Neutrophil (primary cell): Measurements from ENCODE around the gene JPH3.

Experiments
- H3K27ac ChIP-seq: fragments of 200-600 bp; sonication (generic); 2 replicates; pipeline ENCODE4 v1.5.1; 2016; ENCODE audit warnings: mild to moderate bottlenecking, moderate library complexity
- H3K27me3 ChIP-seq: fragments of 200-600 bp; sonication (generic); 2 replicates; pipeline ENCODE4 v1.6.0; 2016; ENCODE audit warnings: mild to moderate bottlenecking
- H3K36me3 ChIP-seq: fragments of 200-600 bp; sonication (generic); 2 replicates; pipeline ENCODE4 v1.5.1; 2017
- H3K4me1 ChIP-seq, 2 experiments: fragments of 200-600 bp in 1 of 2; sonication (generic) in 1 of 2; 1 replicate in 1 of 2; 2 replicates in 1 of 2; pipeline versions ENCODE4 v1.5.1 to v1.6.1; 2013 to 2016; ENCODE audit warnings: low read depth in 1 of 2, low read length in 1 of 2, mild to moderate bottlenecking in 1 of 2, moderate library complexity in 1 of 2; ENCODE audit not compliant: control insufficient read depth in 1 of 2, insufficient read depth in 1 of 2
- H3K4me3 ChIP-seq, 2 experiments: fragments of 200-600 bp in 1 of 2; sonication (generic) in 1 of 2; 1 replicate in 1 of 2; 2 replicates in 1 of 2; pipeline ENCODE4 v1.5.1; 2013 to 2016; ENCODE audit warnings: low read depth in 1 of 2, low read length in 1 of 2, mild to moderate bottlenecking in 1 of 2, moderate library complexity in 1 of 2
- H3K9me3 ChIP-seq: fragments of 200-600 bp; sonication (generic); 2 replicates; pipeline ENCODE4 v1.5.1; 2016
- CTCF ChIP-seq: fragments of 200-600 bp; sonication (generic); IDR thresholded peaks from 2 replicates; pipeline ENCODE4 v1.5.1; 2016; ENCODE audit warnings: antibody characterized with exemption

Gene JPH3

GRCh38 chr16:87604634-87605111, 2.4 kb downstream of the JPH3 start:
- Histone ChIP-seq H3K36me3 (no peaks in the 10 kb centered on the region), H3K27ac (no peak overlapping the region), H3K4me1 (no peaks in the 10 kb centered on the region), H3K4me3 (no peak overlapping the region), H3K27me3 (peaks cover 91% of the 10 kb centered on the region), H3K9me3 (no peaks in the 10 kb centered on the region)
- TF ChIP-seq CTCF = no peak

DNA sequence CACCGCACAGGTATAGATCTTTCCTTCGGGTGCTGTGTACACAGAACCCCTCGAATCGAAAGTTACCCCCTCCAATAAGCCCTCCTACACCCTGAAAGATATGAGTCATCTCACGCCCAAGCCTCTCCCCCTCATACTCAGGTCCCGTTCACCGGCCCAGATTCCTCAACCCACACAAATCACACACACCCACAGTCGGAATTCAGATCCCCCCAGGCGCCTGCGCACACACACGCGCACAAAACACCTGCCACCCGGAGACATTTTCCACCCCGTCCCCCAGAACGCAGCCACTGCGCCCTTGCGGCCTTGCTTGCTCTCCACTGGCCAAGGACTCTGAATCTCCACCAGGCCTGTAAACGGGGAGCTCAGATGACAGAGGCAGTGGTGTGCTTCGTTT, 4.9 kb downstream of the JPH3 start:
- H3K36me3 ChIP-seq = no peaks in the 10 kb centered on the region
- peaks cover 73% of the 10 kb centered on the region for H3K27me3 ChIP-seq
- H3K4me1 ChIP-seq = no peaks in the 10 kb centered on the region
- H3K9me3 ChIP-seq = no peaks in the 10 kb centered on the region
- H3K4me3 ChIP-seq = no peak overlapping the region
- no peak overlapping the region for H3K27ac ChIP-seq
- no peak for TF ChIP-seq CTCF

DNA sequence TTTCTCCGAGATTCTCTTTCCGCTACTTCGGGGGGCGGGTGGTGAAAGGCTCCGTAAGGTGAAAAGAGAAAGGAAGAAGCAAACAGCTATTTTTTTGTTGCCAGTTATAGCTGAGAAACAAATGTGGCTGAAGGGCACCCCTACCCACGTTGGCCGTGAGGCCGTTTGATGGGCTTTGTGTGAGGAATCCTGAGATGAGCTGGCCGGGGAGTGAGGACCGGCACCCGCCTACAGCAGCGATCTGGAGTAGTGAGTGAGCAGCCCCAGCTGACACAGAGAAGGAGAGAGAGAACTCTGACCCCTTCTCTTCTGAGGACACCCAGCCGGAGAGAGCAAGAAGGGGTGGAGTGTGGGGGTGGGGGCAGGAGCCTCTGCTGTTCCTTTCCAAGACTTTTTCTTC, 5.6 kb downstream of the JPH3 start:
- no peak for TF ChIP-seq CTCF
- Histone ChIP-seq H3K4me3 (no peak overlapping the region), H3K9me3 (no peaks in the 10 kb centered on the region), H3K36me3 (no peaks in the 10 kb centered on the region), H3K27me3 (peaks cover 69% of the 10 kb centered on the region), H3K27ac (no peak overlapping the region), H3K4me1 (no peaks in the 10 kb centered on the region)

GRCh38 chr16:87608400-87608985, 6.2 kb downstream of the JPH3 start:
- peaks cover 63% of the 10 kb centered on the region for H3K27me3 ChIP-seq

GRCh38 chr16:87610026-87610425, 7.7 kb downstream of the JPH3 start:
- peaks cover 48% of the 10 kb centered on the region for H3K27me3 ChIP-seq
- no peak for TF ChIP-seq CTCF
- H3K36me3 ChIP-seq = no peaks in the 10 kb centered on the region

More at GRCh38 chr16:87608400-87608985, 6.2 kb downstream of the JPH3 start:
- Histone ChIP-seq H3K4me3 (no peak overlapping the region), H3K4me1 (no peaks in the 10 kb centered on the region), H3K36me3 (no peaks in the 10 kb centered on the region), H3K9me3 (no peaks in the 10 kb centered on the region), H3K27ac (no peak overlapping the region)
- no peak for TF ChIP-seq CTCF

More at GRCh38 chr16:87610026-87610425, 7.7 kb downstream of the JPH3 start:
- Histone ChIP-seq H3K4me1 (no peaks in the 10 kb centered on the region), H3K27ac (no peak overlapping the region), H3K4me3 (no peak overlapping the region), H3K9me3 (no peaks in the 10 kb centered on the region)
